GM18517 (cell line): ENCODE results near the gene TRRAP.

Source experiments
- ATAC-seq: cut with Tn5 transposase; IDR thresholded peaks from one replicate; pipeline ENCODE4 v1.9.1; 2021; ENCODE audit warnings: mild to moderate bottlenecking, moderate library complexity; ENCODE audit not compliant: unreplicated experiment

TRRAP gene

GRCh38 chr7:98887038-98887437, 8.7 kb downstream of the TRRAP start:
- no peak for ATAC-seq

DNA sequence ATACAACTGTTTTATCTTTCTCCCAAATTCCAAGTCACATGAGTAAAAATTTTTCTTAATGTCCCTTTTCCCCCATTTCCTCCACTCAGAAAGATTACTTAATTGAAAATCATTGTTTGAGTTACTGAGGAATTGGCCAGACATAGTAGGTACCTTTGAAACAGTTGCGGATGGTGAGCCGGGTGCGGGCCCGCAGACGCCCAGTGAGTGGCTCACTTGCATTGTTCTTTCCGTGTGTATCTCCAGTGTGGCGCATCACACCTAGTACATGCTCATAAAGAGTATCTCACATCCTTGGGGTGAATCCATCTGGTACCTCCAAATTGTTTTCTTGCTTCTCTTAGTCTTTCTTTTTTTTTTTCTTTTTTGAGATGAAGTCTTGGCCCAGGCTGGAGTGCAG, 14.3 kb downstream of the TRRAP start:
- no peak for ATAC-seq

DNA sequence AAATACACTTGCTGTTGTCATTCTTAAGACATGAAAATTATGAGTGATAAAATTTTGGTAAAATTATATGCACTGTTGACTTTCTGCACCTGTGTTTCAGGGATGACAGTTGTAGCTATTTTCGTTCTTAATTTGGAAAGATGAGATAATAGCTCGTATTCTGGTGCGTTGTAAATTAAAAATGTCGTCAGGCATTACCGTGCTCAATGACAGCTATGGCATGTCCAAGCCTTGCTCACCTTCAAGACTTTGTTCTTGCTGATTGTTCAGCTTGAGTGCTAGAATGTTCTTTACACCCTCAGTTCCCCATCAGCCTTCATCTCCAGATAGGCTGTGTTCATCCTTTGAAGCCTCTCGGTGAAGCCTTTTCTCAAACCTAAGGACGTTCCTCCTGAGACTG, 21.5 kb downstream of the TRRAP start:
- no peak for ATAC-seq

DNA sequence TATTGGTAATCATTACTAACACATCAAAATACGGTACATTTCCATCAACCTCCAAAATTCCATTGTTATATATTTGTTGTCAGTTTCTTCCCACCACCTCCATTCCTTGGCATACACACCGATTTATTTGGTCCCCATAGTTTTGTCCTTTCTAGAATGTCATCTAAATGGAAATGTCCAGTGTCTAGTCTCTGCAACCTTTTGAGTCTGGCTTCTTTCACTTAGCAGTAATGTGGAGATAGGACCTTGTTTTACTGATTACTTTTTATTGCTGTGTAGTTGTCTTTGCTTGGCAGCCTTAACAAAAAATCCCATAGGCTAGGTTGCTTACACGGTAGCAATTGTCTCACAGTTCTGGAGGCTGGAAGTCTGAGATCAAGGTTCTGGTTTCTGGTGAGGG, 22.5 kb downstream of the TRRAP start:
- ATAC-seq, result no peak

GRCh38 chr7:98902523-98902922, 24.2 kb downstream of the TRRAP start:
- no peak for ATAC-seq

- ATAC-seq, result no peak
Measured at GRCh38 chr7:98903246-98903645, 24.9 kb downstream of the TRRAP start.

- no peak for ATAC-seq
Measured at GRCh38 chr7:98907570-98907969, 29.2 kb downstream of the TRRAP start.

DNA sequence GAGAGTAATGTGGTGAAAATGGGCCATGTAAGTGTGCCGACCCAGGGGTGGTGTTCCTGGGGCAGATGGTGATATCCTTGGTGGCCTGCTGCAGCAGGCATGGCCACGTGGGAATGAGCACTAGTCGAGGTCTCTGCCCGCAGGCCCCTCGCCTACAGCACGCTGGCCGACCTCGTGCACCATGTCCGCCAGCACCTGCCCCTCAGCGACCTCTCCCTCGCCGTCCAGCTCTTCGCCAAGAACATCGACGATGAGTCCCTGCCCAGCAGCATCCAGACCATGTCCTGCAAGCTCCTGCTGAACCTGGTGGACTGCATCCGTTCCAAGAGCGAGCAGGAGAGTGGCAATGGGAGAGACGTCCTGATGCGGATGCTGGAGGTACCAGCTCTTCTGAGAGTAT, 30.3 kb downstream of the TRRAP start:
- ATAC-seq, result no peak

GRCh38 chr7:98909487-98909886, 31.2 kb downstream of the TRRAP start:
- ATAC-seq, result no peak

GRCh38 chr7:98910427-98910826, 32.1 kb downstream of the TRRAP start:
- no peak for ATAC-seq

DNA sequence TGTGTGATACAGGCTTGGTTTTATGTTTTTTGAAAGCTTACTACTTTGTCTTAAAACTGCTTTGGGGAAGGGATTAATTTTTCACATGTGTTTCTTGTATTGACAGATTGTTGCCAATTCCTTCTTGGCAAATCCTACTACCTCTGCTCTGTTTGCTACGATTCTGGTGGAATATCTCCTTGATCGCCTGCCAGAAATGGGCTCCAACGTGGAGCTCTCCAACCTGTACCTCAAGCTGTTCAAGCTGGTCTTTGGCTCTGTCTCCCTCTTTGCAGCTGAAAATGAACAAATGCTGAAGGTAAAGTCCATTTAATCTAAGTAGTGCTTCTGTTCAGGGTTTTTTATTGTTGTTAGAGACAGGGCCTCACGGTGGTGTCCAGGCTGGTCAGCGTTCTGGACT, 33.6 kb downstream of the TRRAP start:
- ATAC-seq, result no peak

DNA sequence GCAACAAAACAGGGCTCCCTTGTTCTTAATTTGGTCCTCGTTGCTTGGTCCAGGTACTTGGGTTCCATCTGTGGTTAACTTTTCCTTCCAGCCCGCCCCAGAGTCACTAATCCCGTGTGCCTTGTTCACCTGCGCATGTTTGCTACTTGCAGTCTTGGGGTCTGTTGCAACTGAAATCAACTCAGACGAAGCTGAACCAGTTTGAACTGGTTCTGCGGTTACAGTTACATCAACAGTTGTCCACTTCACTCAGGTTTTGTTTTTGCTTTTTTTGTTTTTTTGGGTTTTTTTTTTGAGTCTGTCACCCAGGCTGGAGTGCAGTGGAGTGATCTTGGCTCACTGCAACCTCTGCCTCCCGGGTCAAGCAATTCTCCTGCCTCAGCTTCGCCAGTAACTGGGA, 34.7 kb downstream of the TRRAP start:
- no peak for ATAC-seq

GRCh38 chr7:98913612-98914011, 35.3 kb downstream of the TRRAP start:
- no peak for ATAC-seq

- ATAC-seq, result no peak
Measured at GRCh38 chr7:98917331-98917730, 39.0 kb downstream of the TRRAP start.

DNA sequence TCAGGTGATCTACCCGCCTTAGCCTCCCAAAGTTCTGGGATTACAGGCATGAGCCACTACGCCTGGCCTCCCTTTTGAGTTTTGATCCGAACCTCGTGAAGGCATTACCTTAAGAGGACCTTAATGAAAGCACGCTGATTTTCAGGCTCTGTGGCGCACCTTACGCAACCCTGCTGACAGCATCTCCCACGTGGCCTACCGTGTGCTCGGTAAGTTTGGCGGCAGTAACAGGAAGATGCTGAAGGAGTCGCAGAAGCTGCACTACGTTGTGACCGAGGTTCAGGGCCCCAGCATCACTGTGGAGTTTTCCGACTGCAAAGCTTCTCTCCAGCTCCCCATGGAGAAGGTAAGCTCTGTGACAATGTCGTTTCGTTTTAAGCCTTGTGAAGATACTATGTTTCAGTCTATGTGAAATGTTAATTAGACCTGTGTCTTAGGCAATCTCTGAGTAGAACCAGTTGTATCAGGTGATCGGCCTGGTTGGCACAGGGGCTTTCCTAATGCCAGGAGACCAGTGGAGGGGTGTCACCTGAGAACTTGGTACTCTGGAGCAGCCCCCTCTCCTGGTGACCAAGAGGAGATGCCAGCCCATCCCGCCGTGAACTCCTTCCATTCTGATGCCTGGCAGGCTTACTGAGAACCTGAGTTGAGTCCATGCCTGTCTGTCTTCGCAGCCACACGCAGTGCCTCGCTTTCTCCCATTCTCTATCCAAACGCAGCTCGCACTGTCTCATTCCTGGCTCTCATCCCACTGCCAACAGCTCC, 43.5 kb downstream of the TRRAP start:
- no peak for ATAC-seq

DNA sequence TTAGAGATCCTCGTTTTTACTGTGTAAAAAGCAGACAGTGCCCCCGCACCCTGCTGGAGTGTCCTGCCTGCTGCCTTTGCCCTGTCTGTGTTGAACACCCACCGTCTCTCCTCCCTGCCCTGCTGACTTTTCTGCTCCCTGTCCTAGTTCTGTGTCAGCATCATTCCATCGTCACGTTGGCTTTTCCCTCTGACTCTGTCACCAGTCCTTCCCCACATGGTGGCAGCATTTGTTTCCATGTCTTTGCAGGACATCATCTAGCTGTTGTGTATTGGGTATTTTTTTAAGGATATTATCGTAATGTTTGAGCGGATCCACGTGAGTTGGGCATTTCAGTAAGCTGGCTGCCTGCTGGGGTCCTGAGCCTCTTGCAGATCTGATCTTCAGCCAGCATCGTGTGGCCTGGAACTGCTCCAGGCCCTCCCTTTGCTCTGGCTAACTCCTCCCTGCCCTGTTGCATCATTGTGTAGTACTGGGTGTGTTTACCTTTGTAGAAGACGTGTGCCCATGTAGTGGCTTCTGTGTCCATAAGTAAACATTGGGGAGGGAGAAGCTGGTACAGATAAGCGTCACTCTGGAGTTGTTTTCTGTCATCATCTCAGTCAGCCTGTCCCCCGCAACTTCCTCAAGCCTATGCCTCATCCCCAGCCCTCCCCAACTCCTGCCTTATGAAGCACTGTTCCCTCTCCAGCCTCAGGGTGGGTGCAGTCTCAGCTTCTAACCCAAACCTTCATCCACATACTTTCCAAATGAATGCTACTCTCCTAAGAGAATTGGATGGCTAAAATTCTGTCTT, 44.3 kb downstream of the TRRAP start:
- no peak for ATAC-seq

DNA sequence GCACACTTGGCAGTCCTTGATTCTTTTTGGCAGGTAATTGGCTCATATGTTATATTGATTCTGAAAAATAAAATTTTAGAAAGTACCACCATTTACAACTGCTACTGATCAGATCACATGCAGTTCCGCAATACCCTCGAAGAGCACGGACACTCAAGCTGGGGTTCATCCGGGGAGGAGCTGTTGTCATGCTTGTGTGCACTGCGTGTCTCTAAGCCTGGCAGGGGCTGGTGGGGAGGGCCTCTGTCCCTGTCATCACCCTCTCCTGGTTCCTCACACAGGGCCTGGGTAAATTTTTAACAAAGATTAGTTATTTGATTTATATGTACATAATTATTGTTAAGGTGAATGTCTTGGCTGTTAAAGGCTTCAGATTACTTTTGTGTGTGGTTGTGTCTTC, 45.2 kb downstream of the TRRAP start:
- ATAC-seq, result no peak

- no peak for ATAC-seq
Measured at GRCh38 chr7:98927125-98927524, 48.8 kb downstream of the TRRAP start.

GRCh38 chr7:98930464-98930863, 52.1 kb downstream of the TRRAP start:
- no peak for ATAC-seq

- ATAC-seq, result no peak
Measured at GRCh38 chr7:98930921-98931320, 52.6 kb downstream of the TRRAP start.

GRCh38 chr7:98933321-98933720, 55.0 kb downstream of the TRRAP start:
- ATAC-seq, result no peak

- ATAC-seq, result no peak
Measured at GRCh38 chr7:98934267-98934666, 55.9 kb downstream of the TRRAP start.
